Pancreas (tissue), 10 donors: ENCODE measurements around the gene POFUT2. TPM values are rescaled to one million over a fixed set of nuclear protein-coding genes. Genes with fewer than 3 reads are reported as not detected.

Experiments used
- ATAC-seq, 4 donors: fragments of 200-7000 bp; cut with Tn5 transposase; one replicate each; pipeline versions ENCODE4 v1.8.0 to v1.9.1; 2020; ENCODE audit warnings: mild to moderate bottlenecking in 4 of 4, moderate library complexity in 4 of 4
- DNase-seq, 6 donors: peaks; one replicate each; pipeline ENCODE4 v3.0.0-alpha.2; 2020
- FAIRE-seq: peaks from 2 replicates; lab custom pipeline; 2012; peaks lifted over from hg19 to GRCh38; lab: Jason Lieb, UNC
- H3K27ac ChIP-seq, 4 donors: fragments of 200-600 bp; sonication (generic); 1 replicate in 3 of 4; 2 replicates in 1 of 4; pipeline versions ENCODE4 v1.5.0 to v1.8.0; 2020
- H3K27me3 ChIP-seq, 4 donors: fragments of 200-600 bp; one replicate each; pipeline ENCODE4 v1.8.0; 2021
- H3K36me3 ChIP-seq, 3 donors: fragments of 200-600 bp; sonication (generic) in 1 of 3; one replicate each; pipeline versions ENCODE4 v1.5.0 to v1.8.0; 2020 to 2021
- H3K4me1 ChIP-seq, 3 donors: fragments of 200-600 bp; one replicate each; pipeline ENCODE4 v1.8.0; 2021
- H3K4me3 ChIP-seq, 4 donors: fragments of 200-600 bp; sonication (generic) in 2 of 4; one replicate each; pipeline versions ENCODE4 v1.5.0 to v1.8.0; 2020 to 2021
- H3K9me3 ChIP-seq, 4 donors: fragments of 200-600 bp; one replicate each; pipeline ENCODE4 v1.8.0; 2021
- CTCF ChIP-seq, 4 donors: fragments of 200-600 bp; sonication (generic) in 3 of 4; IDR thresholded peaks; one replicate each; pipeline versions ENCODE4 v1.5.0 to v1.8.0; 2021; ENCODE audit warnings: antibody characterized with exemption in 4 of 4
- WGBS, 2 donors: extraction: QIAGEN DNeasy Blood & Tissue Kit; methylation state at CpG; one replicate each; pipeline ENCODE4 v1.1.7; 2013; 5-methylcytosine and 5-hydroxymethylcytosine counted together
- intact Hi-C, 3 donors: fragments of 100-400 bp; cut with DNase I; formaldehyde crosslinking; loops; one replicate each; pipeline versions ENCODE4 v1.11.1 to v1.14.2; 2022
- polyA plus RNA-seq, 2 donors: library from polyadenylated mRNA; stranded (reverse); fragments of 200-250 nt; gene quantifications; one replicate each; pipeline ENCODE4 v1.2.3, GENCODE V29; 2013
- total RNA-seq, 6 donors: library from RNA; stranded (reverse); fragmentation: NEBNext Ultra II Directional in 4 of 6; extraction: Animal tissue kit (Norgen Biotek cat#: 25700) in 4 of 6; gene quantifications; one replicate each; pipeline versions ENCODE4 v1.2.1 to v1.2.4, GENCODE V29; 2021 to 2023
- donor health status: healthy with polysubstance abuse.
- donor health status: DM: no; HTN: no; CAD: no; lungs with moderate emphysema.
- donor health status: DM: no; HTN: no; CAD: no.
- donor health status: control.
- donor health status: control.
- donor health status: Bipolar disorder and iron deficiency.
- donor health status: DM: yes; HTN: yes; CAD: no.
- donor health status: DM: no; HTN: no; CAD: no.
- donor health status: DM: no; HTN: no; CAD: no.
- donor health status: DM: yes; HTN: yes; CAD: no.

POFUT2 gene
- total and polyA plus RNA-seq, 8 donors, result 10.1 to 46.9 (median 16.3) TPM

GRCh38 chr21:45291613-45292398, 4.1 kb upstream of the POFUT2 start:
- no peak for ATAC-seq

GRCh38 chr21:45290948-45291612, 3.4 kb upstream of the POFUT2 start:
- Histone ChIP-seq H3K27ac (no peak overlapping the region), H3K9me3 (no peaks in the 10 kb centered on the region), H3K4me1 (peaks cover 4 to 32% (median 9%) of the 10 kb centered on the region in 3 donors), H3K36me3 (no peaks in the 10 kb centered on the region), H3K27me3 (no peaks in the 10 kb centered on the region), H3K4me3 (no peak overlapping the region)
- no peak for FAIRE-seq
- intact Hi-C loops, result loop anchor here in 2 of 3 donors (5.0 kb wide), 2 partner anchors 146 to 151 kb away; no protein-coding TSS in a partner anchor
- no peak for TF ChIP-seq CTCF (IDR thresholded peaks at IDR 0.05)
- no peak for ATAC-seq
- no peak for DNase-seq
- 43 to 48% methylated on average over 14 of the region's 14 CpGs for WGBS, 2 donors

More at GRCh38 chr21:45291613-45292398, 4.1 kb upstream of the POFUT2 start:
- Histone ChIP-seq H3K27ac (peak overlapping the region; percentile 20 to 50 (median 35)), H3K36me3 (no peaks in the 10 kb centered on the region), H3K4me1 (peaks cover 4 to 28% (median 6%) of the 10 kb centered on the region in 3 donors), H3K4me3 (no peak overlapping the region), H3K9me3 (no peaks in the 10 kb centered on the region), H3K27me3 (no peaks in the 10 kb centered on the region)
- intact Hi-C loops, result loop anchor here in 2 of 3 donors (5.0 kb wide), 2 partner anchors 145 to 150 kb away; no protein-coding TSS in a partner anchor
- DNase-seq (peak in 4 of 6 donors; percentile 26 to 82 (median 38)), FAIRE-seq (no peak)
- TF ChIP-seq CTCF (IDR thresholded peaks at IDR 0.05), result no peak
- 51 to 62% methylated on average over 34 of the region's 34 CpGs for WGBS, 2 donors

- H3K36me3 ChIP-seq, result peaks cover 0 to 5% (median 2%) of the 10 kb centered on the region in 3 donors
These were observed 2.2 kb upstream of the POFUT2 start for GRCh38 chr21:45289655-45290515.

GRCh38 chr21:45289134-45289533, 1.4 kb upstream of the POFUT2 start:
- intact Hi-C loops, result no loop called here
- Histone ChIP-seq H3K4me1 (peaks cover 4 to 31% (median 9%) of the 10 kb centered on the region in 3 donors), H3K9me3 (no peaks in the 10 kb centered on the region), H3K36me3 (peaks cover 0 to 13% (median 9%) of the 10 kb centered on the region in 3 donors), H3K27me3 (no peaks in the 10 kb centered on the region), H3K27ac (no peak overlapping the region), H3K4me3 (peak overlapping the region in 1 of 4 donors; percentile 69)
- FAIRE-seq (no peak), ATAC-seq (no peak), DNase-seq (no peak)
- WGBS, 2 donors, result 76 to 86% methylated on average over 3 of the region's 3 CpGs
- no peak for TF ChIP-seq CTCF (IDR thresholded peaks at IDR 0.05)

More at GRCh38 chr21:45289655-45290515, 2.2 kb upstream of the POFUT2 start:
- H3K9me3 ChIP-seq, result no peaks in the 10 kb centered on the region
- H3K27me3 ChIP-seq, result no peaks in the 10 kb centered on the region
- ATAC-seq (no peak), DNase-seq (no peak), FAIRE-seq (no peak)
- TF ChIP-seq CTCF (IDR thresholded peaks at IDR 0.05), result no peak
- H3K27ac ChIP-seq, result no peak overlapping the region
- H3K4me3 ChIP-seq, result no peak overlapping the region
- WGBS, 2 donors, result 87 to 91% methylated on average over 19 of the region's 19 CpGs
- peaks cover 4 to 32% (median 9%) of the 10 kb centered on the region in 3 donors for H3K4me1 ChIP-seq
- intact Hi-C loops, result loop anchor here in 2 of 3 donors (5.0 kb wide), 2 partner anchors 147 to 152 kb away; no protein-coding TSS in a partner anchor
